ENCODE results near the gene CNTNAP2. TPM values are rescaled to one million over a fixed set of nuclear protein-coding genes. Genes with fewer than 3 reads are reported as not detected.

Gene CNTNAP2
- total and polyA plus RNA-seq, 8 donors = 0.09 to 1.1 (median 0.38) TPM

DNA sequence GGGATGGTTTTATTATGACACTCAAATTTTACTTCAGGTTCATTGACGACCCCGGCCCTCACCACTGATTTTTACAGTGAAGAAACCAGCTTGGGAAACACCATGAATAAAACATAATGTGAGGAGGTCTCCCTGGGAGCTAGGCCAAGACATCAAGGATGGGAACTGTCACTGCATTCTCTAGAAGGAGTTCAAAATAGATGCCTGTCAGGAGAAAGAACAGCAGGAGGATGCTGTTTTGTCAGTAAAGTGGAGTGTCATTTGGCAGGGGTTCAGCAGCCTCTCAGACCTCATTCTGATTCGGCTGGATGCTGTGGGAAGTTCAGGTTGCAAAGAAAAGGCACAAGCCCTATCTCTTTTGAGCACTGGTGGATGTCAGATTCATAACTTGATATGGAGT, 2113.7 kb downstream of the CNTNAP2 start:
- FAIRE-seq (no peak), DNase-seq (no peak), ATAC-seq (no peak)
- Histone ChIP-seq H3K4me1 (peaks cover 0 to 3% (median 0%) of the 10 kb centered on the region in 3 donors), H3K36me3 (no peaks in the 10 kb centered on the region), H3K4me3 (no peak overlapping the region), H3K27ac (no peak overlapping the region), H3K9me3 (no peaks in the 10 kb centered on the region), H3K27me3 (no peaks in the 10 kb centered on the region)
- TF ChIP-seq, protein P1, sequence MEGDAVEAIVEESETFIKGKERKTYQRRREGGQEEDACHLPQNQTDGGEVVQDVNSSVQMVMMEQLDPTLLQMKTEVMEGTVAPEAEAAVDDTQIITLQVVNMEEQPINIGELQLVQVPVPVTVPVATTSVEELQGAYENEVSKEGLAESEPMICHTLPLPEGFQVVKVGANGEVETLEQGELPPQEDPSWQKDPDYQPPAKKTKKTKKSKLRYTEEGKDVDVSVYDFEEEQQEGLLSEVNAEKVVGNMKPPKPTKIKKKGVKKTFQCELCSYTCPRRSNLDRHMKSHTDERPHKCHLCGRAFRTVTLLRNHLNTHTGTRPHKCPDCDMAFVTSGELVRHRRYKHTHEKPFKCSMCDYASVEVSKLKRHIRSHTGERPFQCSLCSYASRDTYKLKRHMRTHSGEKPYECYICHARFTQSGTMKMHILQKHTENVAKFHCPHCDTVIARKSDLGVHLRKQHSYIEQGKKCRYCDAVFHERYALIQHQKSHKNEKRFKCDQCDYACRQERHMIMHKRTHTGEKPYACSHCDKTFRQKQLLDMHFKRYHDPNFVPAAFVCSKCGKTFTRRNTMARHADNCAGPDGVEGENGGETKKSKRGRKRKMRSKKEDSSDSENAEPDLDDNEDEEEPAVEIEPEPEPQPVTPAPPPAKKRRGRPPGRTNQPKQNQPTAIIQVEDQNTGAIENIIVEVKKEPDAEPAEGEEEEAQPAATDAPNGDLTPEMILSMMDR (IDR thresholded peaks at IDR 0.05) = no peak
- intact Hi-C loops (cut with DNase I) = no loop called here
- 75 to 79% methylated on average over 3 of the region's 3 CpGs for WGBS, 2 donors

GRCh38 chr7:148230883-148231282, 2114.3 kb downstream of the CNTNAP2 start:
- Histone ChIP-seq H3K4me1 (peaks cover 0 to 3% (median 0%) of the 10 kb centered on the region in 3 donors), H3K27me3 (no peaks in the 10 kb centered on the region), H3K27ac (no peak overlapping the region), H3K36me3 (no peaks in the 10 kb centered on the region), H3K4me3 (no peak overlapping the region), H3K9me3 (no peaks in the 10 kb centered on the region)
- intact Hi-C loops (cut with DNase I) = no loop called here
- TF ChIP-seq, protein P1 (IDR thresholded peaks at IDR 0.05) = no peak
- DNase-seq (no peak), ATAC-seq (no peak), FAIRE-seq (no peak)
- WGBS, 2 donors = 87 to 91% methylated on average over 4 of the region's 4 CpGs

- H3K36me3 ChIP-seq = no peaks in the 10 kb centered on the region
- H3K27ac ChIP-seq = no peak overlapping the region
- DNase-seq = no peak
- no peaks in the 10 kb centered on the region for H3K27me3 ChIP-seq
- FAIRE-seq = no peak
- 19% methylated on average over 3 of the region's 3 CpGs for WGBS, 2 donors
- H3K9me3 ChIP-seq = no peaks in the 10 kb centered on the region
- ATAC-seq = no peak
- H3K4me1 ChIP-seq = peaks cover 0 to 3% (median 0%) of the 10 kb centered on the region in 3 donors
- H3K4me3 ChIP-seq = no peak overlapping the region
- intact Hi-C loops (cut with DNase I) = no loop called here
- TF ChIP-seq, protein P1 (IDR thresholded peaks at IDR 0.05) = no peak
These were observed 2116.2 kb downstream of the CNTNAP2 start for GRCh38 chr7:148232784-148233183.

- Histone ChIP-seq H3K9me3 (no peaks in the 10 kb centered on the region), H3K27me3 (no peaks in the 10 kb centered on the region), H3K4me1 (peaks cover 0 to 3% (median 0%) of the 10 kb centered on the region in 3 donors), H3K36me3 (no peaks in the 10 kb centered on the region), H3K27ac (no peak overlapping the region), H3K4me3 (no peak overlapping the region)
- ATAC-seq (no peak), FAIRE-seq (no peak), DNase-seq (no peak)
- TF ChIP-seq, protein P1 (IDR thresholded peaks at IDR 0.05) = no peak
- 87 to 88% methylated on average over 1 of the region's 1 CpG for WGBS, 2 donors
- intact Hi-C loops (cut with DNase I) = no loop called here
These were observed 2118.1 kb downstream of the CNTNAP2 start for GRCh38 chr7:148234715-148235114.

GRCh38 chr7:148238761-148239325, 2122.2 kb downstream of the CNTNAP2 start:
- H3K36me3 ChIP-seq = no peaks in the 10 kb centered on the region
- no peak for FAIRE-seq
- no peak for DNase-seq
- 62 to 80% methylated on average over 1 of the region's 1 CpG for WGBS, 2 donors
- no peak for ATAC-seq
- H3K27ac ChIP-seq = no peak overlapping the region
- no peak overlapping the region for H3K4me3 ChIP-seq
- TF ChIP-seq, protein P1 (IDR thresholded peaks at IDR 0.05) = no peak
- intact Hi-C loops (cut with DNase I) = no loop called here
- H3K9me3 ChIP-seq = no peaks in the 10 kb centered on the region
- no peaks in the 10 kb centered on the region for H3K4me1 ChIP-seq
- H3K27me3 ChIP-seq = peaks cover 0 to 5% (median 0%) of the 10 kb centered on the region in 4 donors
